Measurements from ENCODE around the gene SYNPO2L.
"Not testable (repeated sequence)": the region's sequence is repeated elsewhere in the genome, so short reads cannot be mapped to it uniquely, and the experiment has no call there.

DNA sequence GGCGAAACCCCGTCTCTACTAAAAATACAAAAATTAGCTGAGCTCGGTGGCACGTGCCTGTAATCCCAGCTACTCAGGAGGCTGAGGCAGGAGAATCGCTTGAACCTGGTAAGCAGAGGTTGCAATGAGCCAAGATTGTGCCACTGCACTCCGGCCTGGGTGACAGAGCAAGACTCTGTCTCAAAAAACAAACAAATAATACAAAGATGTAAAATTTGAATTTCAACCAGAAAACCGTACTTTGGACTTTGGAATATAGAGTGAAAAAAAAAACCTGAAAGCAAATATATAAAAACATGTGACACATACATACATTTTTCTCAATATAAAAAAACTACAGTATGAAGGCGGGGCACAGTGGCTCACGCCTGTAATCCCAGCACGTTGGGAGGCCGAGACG, 34.9 kb downstream of the SYNPO2L start:
- TF ChIP-seq, protein P1, sequence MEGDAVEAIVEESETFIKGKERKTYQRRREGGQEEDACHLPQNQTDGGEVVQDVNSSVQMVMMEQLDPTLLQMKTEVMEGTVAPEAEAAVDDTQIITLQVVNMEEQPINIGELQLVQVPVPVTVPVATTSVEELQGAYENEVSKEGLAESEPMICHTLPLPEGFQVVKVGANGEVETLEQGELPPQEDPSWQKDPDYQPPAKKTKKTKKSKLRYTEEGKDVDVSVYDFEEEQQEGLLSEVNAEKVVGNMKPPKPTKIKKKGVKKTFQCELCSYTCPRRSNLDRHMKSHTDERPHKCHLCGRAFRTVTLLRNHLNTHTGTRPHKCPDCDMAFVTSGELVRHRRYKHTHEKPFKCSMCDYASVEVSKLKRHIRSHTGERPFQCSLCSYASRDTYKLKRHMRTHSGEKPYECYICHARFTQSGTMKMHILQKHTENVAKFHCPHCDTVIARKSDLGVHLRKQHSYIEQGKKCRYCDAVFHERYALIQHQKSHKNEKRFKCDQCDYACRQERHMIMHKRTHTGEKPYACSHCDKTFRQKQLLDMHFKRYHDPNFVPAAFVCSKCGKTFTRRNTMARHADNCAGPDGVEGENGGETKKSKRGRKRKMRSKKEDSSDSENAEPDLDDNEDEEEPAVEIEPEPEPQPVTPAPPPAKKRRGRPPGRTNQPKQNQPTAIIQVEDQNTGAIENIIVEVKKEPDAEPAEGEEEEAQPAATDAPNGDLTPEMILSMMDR (IDR thresholded peaks at IDR 0.05 in 4 of 5, conservative IDR thresholded peaks at IDR 0.05 in 1 of 5), result not testable (repeated sequence)
- TF ChIP-seq POLR2A (IDR thresholded peaks at IDR 0.05), result not testable (repeated sequence)

All from gastrocnemius medialis (tissue), 4 donors.